Peyer's patch (tissue), 4 donors: Measurements from ENCODE around the gene MYCBPAP. TPM values are rescaled to one million over a fixed set of nuclear protein-coding genes. Genes with fewer than 3 reads are reported as not detected.
A peak's percentile ranks its signal among the peaks of the same experiment; 100 is the strongest.

Experiments used
- DNase-seq, 3 donors: peaks; one replicate each; pipeline ENCODE4 v3.0.0-alpha.2; 2017 to 2019
- H3K27ac ChIP-seq, 4 donors: fragments of 200-600 bp; sonication (generic); one replicate each; pipeline ENCODE4 v1.5.1; 2016 to 2019
- H3K27me3 ChIP-seq, 2 donors: fragments of 200-600 bp; sonication (generic); one replicate each; pipeline ENCODE4 v1.5.1; 2019
- H3K36me3 ChIP-seq, 3 donors: fragments of 200-600 bp; sonication (generic); one replicate each; pipeline ENCODE4 v1.5.1; 2016 to 2019
- H3K4me1 ChIP-seq, 4 donors: fragments of 200-600 bp; sonication (generic); one replicate each; pipeline ENCODE4 v1.5.1; 2016 to 2019
- H3K4me3 ChIP-seq, 4 donors: fragments of 200-600 bp; sonication (generic); 1 replicate in 3 of 4; 2 replicates in 1 of 4; pipeline ENCODE4 v1.5.1; 2016 to 2019; ENCODE audit warnings: mild to moderate bottlenecking in 1 of 4
- H3K9me3 ChIP-seq, 4 donors: fragments of 200-600 bp; sonication (generic); one replicate each; pipeline ENCODE4 v1.5.1; 2016 to 2019; ENCODE audit warnings: mild to moderate bottlenecking in 1 of 4
- POLR2A ChIP-seq, 2 donors: fragments of 450-650 bp; IDR thresholded peaks; one replicate each; pipeline ENCODE4 v1.5.1; 2017; ENCODE audit warnings: antibody characterized with exemption in 2 of 2, mild to moderate bottlenecking in 2 of 2, moderate library complexity in 2 of 2
- total RNA-seq, 4 donors: library from RNA; depleted of rRNA; stranded (reverse); fragments of >200 nt; gene quantifications; one replicate each; pipeline ENCODE4 v1.1.0, GENCODE V29; 2016
- TF ChIP-seq, protein P1 (sequence below), 6 experiments: fragments of 450-650 bp in 4 of 6; fragments of 200-600 bp in 2 of 6; sonication (generic) in 1 of 6; IDR thresholded peaks; one replicate each; pipeline ENCODE4 v1.5.1; 2017 to 2019; ENCODE audit warnings: antibody characterized with exemption in 6 of 6, mild to moderate bottlenecking in 3 of 6, moderate library complexity in 1 of 6

MYCBPAP gene
- total RNA-seq, 4 donors from 2014 or later: 0.53 to 1.1 TPM; not detected in 2

DNA sequence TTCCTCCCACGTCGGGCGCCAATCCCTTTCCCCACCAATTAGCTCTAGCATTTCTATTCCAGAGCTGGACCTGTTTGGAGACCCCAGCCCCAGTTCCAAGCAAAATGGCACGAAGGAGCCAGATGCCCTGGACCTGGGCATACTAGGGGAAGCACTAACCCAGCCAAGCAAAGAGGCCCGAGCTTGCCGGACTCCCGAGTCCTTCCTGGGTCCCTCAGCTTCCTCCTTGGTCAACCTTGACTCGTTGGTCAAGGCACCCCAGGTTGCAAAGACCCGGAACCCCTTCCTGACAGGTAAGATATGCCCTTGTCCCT lies 33.1 kb downstream of the MYCBPAP start:
- Histone ChIP-seq H3K27me3 (no peaks in the 10 kb centered on the region), H3K4me1 (peaks cover 3 to 56% (median 6%) of the 10 kb centered on the region in 4 donors), H3K4me3 (peak overlapping the region; percentile 58 to 73 (median 68)), H3K27ac (peak overlapping the region; percentile 76 to 95 (median 81)), H3K36me3 (no peaks in the 10 kb centered on the region), H3K9me3 (no peaks in the 10 kb centered on the region)
- no peak for DNase-seq
- no peak for TF ChIP-seq POLR2A (IDR thresholded peaks at IDR 0.05)
- TF ChIP-seq, protein P1, sequence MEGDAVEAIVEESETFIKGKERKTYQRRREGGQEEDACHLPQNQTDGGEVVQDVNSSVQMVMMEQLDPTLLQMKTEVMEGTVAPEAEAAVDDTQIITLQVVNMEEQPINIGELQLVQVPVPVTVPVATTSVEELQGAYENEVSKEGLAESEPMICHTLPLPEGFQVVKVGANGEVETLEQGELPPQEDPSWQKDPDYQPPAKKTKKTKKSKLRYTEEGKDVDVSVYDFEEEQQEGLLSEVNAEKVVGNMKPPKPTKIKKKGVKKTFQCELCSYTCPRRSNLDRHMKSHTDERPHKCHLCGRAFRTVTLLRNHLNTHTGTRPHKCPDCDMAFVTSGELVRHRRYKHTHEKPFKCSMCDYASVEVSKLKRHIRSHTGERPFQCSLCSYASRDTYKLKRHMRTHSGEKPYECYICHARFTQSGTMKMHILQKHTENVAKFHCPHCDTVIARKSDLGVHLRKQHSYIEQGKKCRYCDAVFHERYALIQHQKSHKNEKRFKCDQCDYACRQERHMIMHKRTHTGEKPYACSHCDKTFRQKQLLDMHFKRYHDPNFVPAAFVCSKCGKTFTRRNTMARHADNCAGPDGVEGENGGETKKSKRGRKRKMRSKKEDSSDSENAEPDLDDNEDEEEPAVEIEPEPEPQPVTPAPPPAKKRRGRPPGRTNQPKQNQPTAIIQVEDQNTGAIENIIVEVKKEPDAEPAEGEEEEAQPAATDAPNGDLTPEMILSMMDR (IDR thresholded peaks at IDR 0.05): no peak

DNA sequence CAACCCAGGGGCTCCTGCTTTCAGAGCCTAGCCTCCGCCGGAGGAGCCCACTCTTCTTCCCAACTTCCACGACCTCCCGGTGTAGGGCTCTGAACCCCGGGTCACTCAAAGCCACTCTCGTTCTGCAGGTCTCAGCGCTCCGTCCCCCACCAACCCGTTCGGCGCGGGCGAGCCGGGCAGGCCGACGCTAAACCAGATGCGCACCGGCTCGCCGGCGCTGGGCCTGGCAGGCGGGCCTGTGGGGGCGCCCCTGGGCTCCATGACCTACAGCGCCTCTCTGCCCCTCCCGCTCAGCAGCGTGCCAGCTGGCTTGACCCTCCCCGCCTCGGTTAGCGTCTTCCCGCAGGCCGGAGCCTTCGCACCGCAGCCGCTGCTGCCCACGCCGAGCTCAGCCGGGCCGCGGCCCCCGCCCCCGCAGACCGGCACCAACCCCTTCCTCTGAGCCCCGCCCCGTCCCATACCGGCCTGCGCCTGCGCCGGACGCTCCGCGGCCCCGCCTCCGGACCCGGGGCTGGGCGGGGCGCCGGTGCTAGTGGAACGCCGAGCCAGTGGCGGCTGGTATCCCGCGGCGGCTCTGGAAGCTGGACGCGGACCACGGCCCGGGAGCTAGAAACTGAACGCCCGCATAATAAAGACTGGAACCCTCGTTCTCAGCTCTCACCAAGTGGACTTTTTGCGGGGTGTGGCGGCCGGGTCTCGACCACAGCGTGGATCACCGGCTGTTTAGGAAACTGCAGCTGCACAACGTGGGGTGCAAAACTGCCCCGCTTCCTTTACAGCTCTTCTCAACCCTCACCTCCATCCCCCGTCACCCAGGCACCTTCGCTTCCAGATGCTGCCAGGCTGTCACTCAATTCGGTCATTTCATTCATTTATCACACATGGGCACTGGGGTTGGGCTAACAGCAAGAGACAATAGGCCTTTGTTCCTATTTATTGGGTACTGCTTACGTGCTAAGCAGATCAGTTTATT lies 33.8 kb downstream of the MYCBPAP start:
- H3K9me3 ChIP-seq: no peaks in the 10 kb centered on the region
- peak overlapping the region; percentile 58 to 73 (median 68) for H3K4me3 ChIP-seq
- peak; percentile 82 to 94 (median 93) for DNase-seq
- no peaks in the 10 kb centered on the region for H3K36me3 ChIP-seq
- H3K27ac ChIP-seq: peak overlapping the region; percentile 76 to 95 (median 81)
- H3K27me3 ChIP-seq: no peaks in the 10 kb centered on the region
- TF ChIP-seq, protein P1 (IDR thresholded peaks at IDR 0.05): peak in 4 of 6 experiments; percentile 3 to 26 (median 20)
- peak; percentile 58 to 72 for TF ChIP-seq POLR2A (IDR thresholded peaks at IDR 0.05)
- H3K4me1 ChIP-seq: peaks cover 5 to 56% (median 6%) of the 10 kb centered on the region in 4 donors

DNA sequence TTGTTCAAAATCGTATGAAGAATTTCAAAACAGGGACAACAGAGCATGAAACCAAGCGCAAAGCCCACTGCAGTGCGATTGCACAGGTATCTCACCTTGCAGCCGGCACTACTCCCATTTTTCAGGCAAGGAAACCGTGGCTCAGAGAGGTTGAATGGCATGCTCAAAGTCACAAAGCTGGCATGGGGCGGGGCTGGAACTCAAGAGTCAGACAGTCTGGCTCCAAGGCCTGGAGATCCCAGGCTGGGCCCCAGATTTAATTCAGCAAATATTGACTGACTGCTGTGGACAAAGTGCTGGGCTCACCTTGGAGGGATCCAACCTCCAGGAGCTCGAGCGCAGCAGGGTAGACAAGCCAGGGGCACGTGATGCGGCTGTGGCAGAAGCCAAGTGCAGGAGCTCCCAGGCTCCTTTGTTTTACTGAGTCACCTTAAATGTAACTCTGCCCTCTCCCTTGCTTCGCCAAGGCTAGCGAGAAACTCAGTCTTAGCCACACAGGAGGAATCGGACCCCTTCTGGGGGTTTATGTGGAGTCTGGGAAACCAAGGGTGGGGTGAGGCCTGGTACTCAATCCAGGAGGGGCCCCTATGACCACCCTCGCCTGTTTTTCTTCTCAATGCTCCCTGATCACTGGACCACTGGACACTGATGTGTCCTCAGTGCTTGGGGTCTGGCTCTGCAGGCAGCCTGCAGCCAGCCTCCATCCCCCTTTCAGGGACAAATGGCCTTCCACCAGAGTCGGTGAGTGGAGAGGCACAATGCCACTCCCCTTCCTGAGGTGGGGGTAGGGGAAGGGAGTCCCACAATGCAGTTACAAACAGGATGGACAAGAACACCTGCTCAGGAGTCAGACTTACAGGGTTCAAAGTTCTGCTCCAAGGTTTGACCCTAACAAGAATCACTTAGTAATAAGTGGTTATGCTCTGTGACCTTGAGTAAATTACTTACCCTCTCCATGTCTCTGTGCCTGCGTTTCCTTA lies 34.8 kb downstream of the MYCBPAP start:
- TF ChIP-seq, protein P1 (IDR thresholded peaks at IDR 0.05): no peak
- no peak for TF ChIP-seq POLR2A (IDR thresholded peaks at IDR 0.05)
- Histone ChIP-seq H3K27me3 (no peaks in the 10 kb centered on the region), H3K27ac (peak overlapping the region in 3 of 4 donors; percentile 76 to 95 (median 85)), H3K4me3 (peak overlapping the region in 2 of 4 donors; percentile 58 to 70), H3K4me1 (peaks cover 5 to 62% (median 10%) of the 10 kb centered on the region in 4 donors), H3K36me3 (no peaks in the 10 kb centered on the region), H3K9me3 (no peaks in the 10 kb centered on the region)
- peak in 2 of 3 donors; percentile 82 to 83 for DNase-seq

DNA sequence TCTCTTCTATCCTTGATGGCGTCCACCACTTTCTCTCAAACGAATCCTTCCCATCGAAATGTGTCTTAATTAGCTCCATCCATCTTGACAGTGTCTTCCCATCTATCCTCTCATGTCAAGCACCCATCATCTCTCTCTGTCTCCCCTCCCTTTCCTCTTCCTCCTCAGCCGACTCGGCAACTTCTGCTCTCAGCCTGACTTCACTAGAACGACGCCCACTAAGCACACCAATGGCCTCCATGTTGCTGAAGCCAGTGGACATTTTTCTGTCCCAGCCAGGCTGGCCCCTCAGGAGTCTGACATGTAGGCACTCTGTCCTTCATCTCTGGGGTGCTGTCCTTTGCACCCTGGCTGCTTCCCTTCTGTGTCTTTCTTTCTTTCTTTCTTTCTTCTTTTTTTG lies 36.3 kb downstream of the MYCBPAP start:
- Histone ChIP-seq H3K4me1 (peaks cover 5 to 49% (median 10%) of the 10 kb centered on the region in 4 donors), H3K4me3 (no peak overlapping the region), H3K27me3 (no peaks in the 10 kb centered on the region), H3K36me3 (peaks cover 0 to 3% (median 0%) of the 10 kb centered on the region in 3 donors), H3K9me3 (no peaks in the 10 kb centered on the region), H3K27ac (no peak overlapping the region)
- TF ChIP-seq, protein P1 (IDR thresholded peaks at IDR 0.05): no peak
- no peak for TF ChIP-seq POLR2A (IDR thresholded peaks at IDR 0.05)
- DNase-seq: no peak

DNA sequence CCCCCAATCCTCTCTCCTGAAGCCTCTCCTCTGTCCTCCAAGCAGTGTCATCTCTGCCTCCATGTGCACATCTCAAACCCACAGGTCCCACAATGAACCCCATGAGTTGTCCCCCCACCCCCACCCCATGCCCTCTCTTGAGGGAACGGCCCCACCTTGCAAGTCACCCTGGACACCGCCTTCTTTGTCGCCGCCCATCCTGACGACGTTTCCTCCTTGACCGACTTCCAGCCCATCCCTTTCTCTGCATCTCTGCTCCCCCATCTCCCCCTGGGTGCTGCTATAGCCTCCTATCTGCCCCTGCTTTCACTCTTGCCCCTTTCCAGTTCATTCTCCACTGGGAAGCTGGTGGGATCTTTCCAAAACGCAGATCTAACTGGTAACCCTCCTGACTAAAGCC lies 37.1 kb downstream of the MYCBPAP start:
- Histone ChIP-seq H3K27ac (no peak overlapping the region), H3K36me3 (peaks cover 0 to 9% (median 0%) of the 10 kb centered on the region in 3 donors), H3K27me3 (no peaks in the 10 kb centered on the region), H3K9me3 (no peaks in the 10 kb centered on the region), H3K4me3 (no peak overlapping the region), H3K4me1 (peaks cover 5 to 44% (median 10%) of the 10 kb centered on the region in 4 donors)
- TF ChIP-seq POLR2A (IDR thresholded peaks at IDR 0.05): no peak
- TF ChIP-seq, protein P1 (IDR thresholded peaks at IDR 0.05): no peak
- DNase-seq: no peak
